ENCODE data around the gene GRHL1.

Gene GRHL1

GRCh38 chr2:10032746-10033105, 81.2 kb downstream of the GRHL1 start:
- H3K27ac ChIP-seq, result peak overlapping the region in 1 of 21 experiments; percentile 12
- no peak overlapping the region for H3K4me3 ChIP-seq

GRCh38 chr2:10033251-10034006, 81.9 kb downstream of the GRHL1 start:
- Histone ChIP-seq H3K27ac (peak overlapping the region in 1 of 21 experiments; percentile 12), H3K4me3 (no peak overlapping the region)

GRCh38 chr2:10034333-10035052, 83.0 kb downstream of the GRHL1 start:
- H3K4me3 ChIP-seq, result no peak overlapping the region
- H3K27ac ChIP-seq, result peak overlapping the region in 3 of 21 experiments; percentile 19 to 77 (median 27)

GRCh38 chr2:10035053-10035422, 83.5 kb downstream of the GRHL1 start:
- H3K27ac ChIP-seq, result peak overlapping the region in 10 of 21 experiments; percentile 30 to 85 (median 78)
- no peak overlapping the region for H3K4me3 ChIP-seq

GRCh38 chr2:10035633-10036032, 84.1 kb downstream of the GRHL1 start:
- peak overlapping the region in 18 of 21 experiments; percentile 30 to 85 (median 73) for H3K27ac ChIP-seq
- H3K4me3 ChIP-seq, result no peak overlapping the region

- Histone ChIP-seq H3K4me3 (no peak overlapping the region), H3K27ac (peak overlapping the region in 18 of 21 experiments; percentile 34 to 85 (median 73))
These were observed 84.8 kb downstream of the GRHL1 start for GRCh38 chr2:10036095-10036884.

- no peak overlapping the region for H3K4me3 ChIP-seq
- peak overlapping the region in 9 of 21 experiments; percentile 2 to 83 (median 27) for H3K27ac ChIP-seq
These were observed 86.6 kb downstream of the GRHL1 start for GRCh38 chr2:10038123-10038522.

- H3K4me3 ChIP-seq, result no peak overlapping the region
- peak overlapping the region in 1 of 21 experiments; percentile 2 for H3K27ac ChIP-seq
These were observed 87.2 kb downstream of the GRHL1 start for GRCh38 chr2:10038716-10039115.

- H3K4me3 ChIP-seq, result no peak overlapping the region
- H3K27ac ChIP-seq, result peak overlapping the region in 5 of 21 experiments; percentile 20 to 86 (median 52)
These were observed 88.3 kb downstream of the GRHL1 start for GRCh38 chr2:10039658-10040410.

- Histone ChIP-seq H3K4me3 (peak overlapping the region in 1 of 7 experiments; percentile 31), H3K27ac (peak overlapping the region in 14 of 21 experiments; percentile 67 to 95 (median 78))
These were observed 90.2 kb downstream of the GRHL1 start for GRCh38 chr2:10041711-10042110.

GRCh38 chr2:10042301-10043161, 91.0 kb downstream of the GRHL1 start:
- Histone ChIP-seq H3K27ac (peak overlapping the region; percentile 43 to 95 (median 76)), H3K4me3 (peak overlapping the region; percentile 22 to 46 (median 32))

GRCh38 chr2:10043256-10043905, 91.9 kb downstream of the GRHL1 start, which contains the start of gene KLF11:
TSS of gene KLF11 (plus strand) at chr2:10043550. CDS start at chr2:10043717, 167 bp downstream.
- Histone ChIP-seq H3K27ac (peak within 1 kb of the TSS; percentile 69 to 100 (median 93)), H3K4me3 (peak within 1 kb of the TSS; percentile 45 to 64 (median 56))

- Histone ChIP-seq H3K4me3 (peak overlapping the region; percentile 45 to 64 (median 56)), H3K27ac (peak overlapping the region; percentile 69 to 100 (median 93))
These were observed 92.6 kb downstream of the GRHL1 start for GRCh38 chr2:10043906-10044601.

GRCh38 chr2:10045561-10046355, 94.3 kb downstream of the GRHL1 start:
- peak overlapping the region in 8 of 21 experiments; percentile 89 to 100 (median 95) for H3K27ac ChIP-seq
- H3K4me3 ChIP-seq, result no peak overlapping the region

- H3K27ac ChIP-seq, result peak overlapping the region in 3 of 21 experiments; percentile 9 to 49 (median 26)
- no peak overlapping the region for H3K4me3 ChIP-seq
These were observed 95.4 kb downstream of the GRHL1 start for GRCh38 chr2:10046931-10047330.
